H1 (cell line): ENCODE results near the gene PRSS12. TPM values are rescaled to one million over a fixed set of nuclear protein-coding genes. Genes with fewer than 3 reads are reported as not detected.

Experiments
- CTCF ChIA-PET: fragments of 300-600 bp; sonication (Branson Sonifier 250); formaldehyde crosslinking; loops from one replicate; lab custom pipeline; 2021; ENCODE audit not compliant: partially characterized antibody; lab: Charles Lee
- POLR2A ChIA-PET: fragments of 300-600 bp; sonication (Branson Sonifier 250); formaldehyde crosslinking; loops from one replicate; lab custom pipeline; 2021; ENCODE audit warnings: inconsistent platforms; ENCODE audit not compliant: partially characterized antibody; lab: Charles Lee
- DNase-seq, 2 experiments: peaks; one replicate each; pipeline versions ENCODE4 v3.0.0 to v3.0.0-alpha.2; 2010 to 2022; ENCODE audit warnings: low spot score in 2 of 2, low read depth in 1 of 2, mixed read lengths in 1 of 2
- FAIRE-seq: peaks from 2 replicates; lab custom pipeline; 2011; peaks lifted over from hg19 to GRCh38; lab: Jason Lieb, UNC
- H2AFZ ChIP-seq: 2 replicates; pipeline ENCODE4 v1.8.1; 2012; ENCODE audit warnings: low read length, inconsistent platforms
- H2AK5ac ChIP-seq: 2 replicates; pipeline ENCODE4 v1.6.1; 2013; ENCODE audit warnings: low read depth, low read length
- H2BK120ac ChIP-seq: replicated peaks from 2 replicates; pipeline ENCODE3; 2013; ENCODE audit warnings: low read depth, low read length, inconsistent platforms
- H2BK12ac ChIP-seq: 2 replicates; pipeline ENCODE4 v1.6.1; 2013; ENCODE audit warnings: low read depth, low read length
- H2BK15ac ChIP-seq: 2 replicates; pipeline ENCODE4 v1.6.1; 2013; ENCODE audit warnings: low read length
- H2BK20ac ChIP-seq: 2 replicates; pipeline ENCODE4 v1.6.1; 2013; ENCODE audit warnings: low read length
- H2BK5ac ChIP-seq: 2 replicates; pipeline ENCODE4 v1.6.1; 2013; ENCODE audit warnings: low read depth, low read length
- H3K14ac ChIP-seq: 2 replicates; pipeline ENCODE4 v1.6.1; 2013; ENCODE audit warnings: inconsistent platforms; ENCODE audit not compliant: insufficient read length
- H3K18ac ChIP-seq: 2 replicates; pipeline ENCODE4 v1.6.1; 2013; ENCODE audit warnings: low read length; ENCODE audit errors: extremely low read depth
- H3K23ac ChIP-seq: 2 replicates; pipeline ENCODE4 v1.6.1; 2013; ENCODE audit warnings: inconsistent platforms; ENCODE audit not compliant: insufficient read length
- H3K23me2 ChIP-seq: 2 replicates; pipeline ENCODE4 v1.6.1; 2013; ENCODE audit warnings: low read depth, low read length
- H3K27ac ChIP-seq: 2 replicates; pipeline ENCODE4 v1.6.1; 2011; ENCODE audit warnings: low read depth, low read length, inconsistent platforms
- H3K27me3 ChIP-seq, 4 experiments: replicated peaks in 1 of 4; 1 replicate in 1 of 4; 2 replicates in 3 of 4; pipeline versions ENCODE4 v1.6.1 to v1.8.1; 2011 to 2013; ENCODE audit warnings: low read length in 3 of 4, mild to moderate bottlenecking in 3 of 4, inconsistent platforms in 2 of 4, mixed read lengths in 2 of 4, moderate library complexity in 1 of 4; ENCODE audit not compliant: control insufficient read depth in 3 of 4, insufficient read depth in 3 of 4; ENCODE audit errors: extremely low read depth in 1 of 4
- H3K36me3 ChIP-seq, 4 experiments: 2 replicates each; pipeline versions ENCODE4 v1.6.1 to v1.8.1; 2011 to 2013; ENCODE audit warnings: mild to moderate bottlenecking in 4 of 4, low read length in 3 of 4, moderate library complexity in 2 of 4, control low read depth in 1 of 4, inconsistent platforms in 1 of 4; ENCODE audit not compliant: insufficient read depth in 4 of 4, control insufficient read depth in 2 of 4
- H3K4ac ChIP-seq: replicated peaks from 2 replicates; pipeline ENCODE3; 2013; ENCODE audit warnings: low read length, low read depth, mixed read lengths, inconsistent platforms; ENCODE audit not compliant: insufficient read length
- H3K4me1 ChIP-seq, 4 experiments: replicated peaks in 1 of 4; 1 replicate in 1 of 4; 2 replicates in 3 of 4; pipeline versions ENCODE4 v1.6.1 to v1.8.1; 2011 to 2013; ENCODE audit warnings: low read length in 3 of 4, inconsistent platforms in 2 of 4, mixed read lengths in 1 of 4; ENCODE audit not compliant: insufficient read depth in 4 of 4, control insufficient read depth in 3 of 4
- H3K4me2 ChIP-seq, 2 experiments: 2 replicates each; pipeline versions ENCODE4 v1.6.1 to v1.8.1; 2011 to 2013; ENCODE audit warnings: low read depth in 2 of 2, low read length in 2 of 2, control low read depth in 1 of 2, inconsistent platforms in 1 of 2, mild to moderate bottlenecking in 1 of 2; ENCODE audit not compliant: insufficient read depth in 1 of 2
- H3K4me3 ChIP-seq, 4 experiments: fragments of 200-600, 300-600 bp in 1 of 4; sonication (generic), shearing (Covaris generic), sonication (Bioruptor Twin) in 1 of 4; 2 replicates each; pipeline versions ENCODE4 v1.5.1 to v1.8.1; 2011 to 2016; ENCODE audit warnings: low read length in 4 of 4, low read depth in 3 of 4, control low read depth in 2 of 4, inconsistent platforms in 2 of 4, mild to moderate bottlenecking in 2 of 4, mixed read lengths in 1 of 4, moderate library complexity in 1 of 4; ENCODE audit not compliant: insufficient read depth in 2 of 4; ENCODE audit errors: extremely low read depth in 1 of 4
- H3K56ac ChIP-seq: replicated peaks from 2 replicates; pipeline ENCODE3; 2013; ENCODE audit warnings: low read depth, mild to moderate bottlenecking, mixed read lengths, low read length, inconsistent platforms; ENCODE audit not compliant: insufficient read length
- H3K79me1 ChIP-seq: 2 replicates; pipeline ENCODE4 v1.6.1; 2013; ENCODE audit warnings: low read depth, low read length, control low read depth
- H3K79me2 ChIP-seq, 2 experiments: 2 replicates each; pipeline versions ENCODE4 v1.6.1 to v1.8.1; 2012 to 2013; ENCODE audit warnings: low read length in 2 of 2, mild to moderate bottlenecking in 2 of 2, inconsistent platforms in 1 of 2; ENCODE audit not compliant: insufficient read depth in 2 of 2, control insufficient read depth in 1 of 2
- H3K9ac ChIP-seq, 4 experiments: replicated peaks in 1 of 4; 1 replicate in 1 of 4; 2 replicates in 3 of 4; pipeline versions ENCODE4 v1.6.1 to v1.8.1; 2011 to 2013; ENCODE audit warnings: low read depth in 3 of 4, low read length in 3 of 4, control low read depth in 2 of 4, mild to moderate bottlenecking in 2 of 4, moderate library complexity in 2 of 4, inconsistent platforms in 1 of 4; ENCODE audit errors: extremely low read depth in 1 of 4
- H3K9me3 ChIP-seq, 2 experiments: 2 replicates each; pipeline versions ENCODE4 v1.6.1 to v1.8.1; 2012 to 2013; ENCODE audit warnings: mild to moderate bottlenecking in 2 of 2, moderate library complexity in 2 of 2, control low read depth in 1 of 2, inconsistent platforms in 1 of 2, low read depth in 1 of 2, low read length in 1 of 2, mixed read lengths in 1 of 2; ENCODE audit not compliant: insufficient read depth in 2 of 2
- H4K20me1 ChIP-seq, 2 experiments: replicated peaks in 1 of 2; 2 replicates each; pipeline versions ENCODE3 to v1.8.1; 2011 to 2013; ENCODE audit warnings: inconsistent platforms in 2 of 2, low read length in 2 of 2, mild to moderate bottlenecking in 1 of 2; ENCODE audit not compliant: insufficient read depth in 2 of 2, control insufficient read depth in 1 of 2
- H4K5ac ChIP-seq: 2 replicates; pipeline ENCODE4 v1.6.1; 2013; ENCODE audit warnings: low read length, low read depth, mixed read lengths, inconsistent platforms; ENCODE audit not compliant: insufficient read length
- H4K8ac ChIP-seq: 2 replicates; pipeline ENCODE4 v1.8.0; 2013; ENCODE audit warnings: mild to moderate bottlenecking, moderate library complexity, low read length, inconsistent platforms; ENCODE audit not compliant: insufficient read depth; ENCODE audit errors: extremely low read depth
- H4K91ac ChIP-seq: replicated peaks from 2 replicates; pipeline ENCODE3; 2013; ENCODE audit warnings: low read length, mixed read lengths, inconsistent platforms; ENCODE audit not compliant: insufficient read length
- TEAD4 ChIP-seq: IDR thresholded peaks from 2 replicates; pipeline ENCODE4 v1.6.1; 2012; ENCODE audit warnings: low read depth, low read length, inconsistent platforms, mixed read lengths
- WGBS, 2 experiments: shearing (Covaris generic) in 1 of 2; methylation state at CpG; one replicate each; pipeline versions ENCODE4 v1.1.6 to v1.1.7; 2013 to 2015; ENCODE audit warnings: low lambda C conversion rate in 2 of 2, mixed read lengths in 2 of 2, inconsistent platforms in 1 of 2, low coverage in 1 of 2, missing lambda C conversion rate in 1 of 2; ENCODE audit not compliant: insufficient replicate concordance in 2 of 2, insufficient coverage in 1 of 2, insufficient read length in 1 of 2; ENCODE audit errors: extremely low coverage in 1 of 2, missing lambda C conversion rate in 1 of 2; 5-methylcytosine and 5-hydroxymethylcytosine counted together
- polyA plus RNA-seq, 7 experiments: library from polyadenylated mRNA; depleted of rRNA in 3 of 7; stranded (reverse) in 5 of 7; unstranded in 2 of 7; fragments of >200 nt in 5 of 7; fragments of 200-250 nt in 2 of 7; gene quantifications; 1 replicate in 5 of 7; 2 replicates in 1 of 7; 4 replicates in 1 of 7; pipeline versions ENCODE4 v1.2.1 to v1.2.3, GENCODE V29; 2011 to 2013; ENCODE audit warnings: missing spikeins in 2 of 7, mixed read lengths in 2 of 7
- total RNA-seq: library from RNA; stranded (reverse); fragmentation: NEBNext Ultra II Directional; extraction: Animal tissue kit (Norgen Biotek cat#: 25700); gene quantifications from 2 replicates; pipeline ENCODE4 v1.2.1, GENCODE V29; 2021

The PRSS12 gene
- total and polyA plus RNA-seq, 2 of the 8 experiments (the other 6 are each of a cell fraction or from before 2014, with no cell fraction given) = 2.6 to 9.3 TPM

DNA sequence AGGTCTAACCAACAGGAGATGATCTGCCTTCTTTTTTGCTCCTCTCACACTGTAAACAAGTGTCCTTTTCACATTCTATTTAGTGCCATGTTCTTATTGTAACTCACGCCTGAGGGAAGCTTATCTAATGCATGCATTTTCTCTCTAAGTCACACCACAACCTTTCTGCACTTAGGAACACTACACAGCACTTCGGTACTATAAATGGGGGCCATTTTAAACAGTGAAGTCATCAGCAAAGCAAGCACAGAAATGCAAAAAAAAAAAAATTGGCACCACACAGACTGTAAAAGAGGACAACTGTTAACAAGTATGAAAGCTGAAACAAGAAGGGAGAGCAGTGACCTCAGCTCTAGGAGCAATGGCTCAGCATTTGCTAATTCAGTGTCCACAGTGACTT, 45.2 kb downstream of the PRSS12 start:
- peak overlapping the region; percentile 77; the same call in 1 of the 2 replicates for H2AFZ ChIP-seq
- no peaks in the 10 kb centered on the region for H3K27me3 ChIP-seq
- no peak overlapping the region for H2BK15ac ChIP-seq
- H3K79me1 ChIP-seq = no peaks in the 10 kb centered on the region
- ChIA-PET CTCF (interaction anchor here (0.6 to 1.5 kb wide), 3 partner anchors 14 to 302 kb away, joined by 3 to 5 read pairs (median 3); no protein-coding TSS in a partner anchor), POLR2A (interaction anchor here (0.9 kb wide), 1 partner anchor 39 kb away, joined by 3 read pairs; no protein-coding TSS in a partner anchor)
- no peak overlapping the region; a peak in 1 of 8 replicates for H3K4me3 ChIP-seq
- no peak overlapping the region for H3K27ac ChIP-seq
- no peak overlapping the region for H3K14ac ChIP-seq
- no peak overlapping the region for H2BK20ac ChIP-seq
- no peak overlapping the region for H2BK120ac ChIP-seq
- H2BK5ac ChIP-seq = no peak overlapping the region
- FAIRE-seq = no peak
- no peak overlapping the region for H3K23ac ChIP-seq
- H4K5ac ChIP-seq = no peak overlapping the region
- H3K36me3 ChIP-seq = no peaks in the 10 kb centered on the region
- H3K79me2 ChIP-seq = no peaks in the 10 kb centered on the region
- no peak overlapping the region for H3K56ac ChIP-seq
- no peak overlapping the region for H2BK12ac ChIP-seq
- no peak overlapping the region for H4K8ac ChIP-seq
- H3K4me1 ChIP-seq = peaks cover 0 to 3% (median 1%) of the 10 kb centered on the region in 4 experiments; a peak in 2 of 7 replicates
- H3K23me2 ChIP-seq = no peaks in the 10 kb centered on the region
- H3K4me2 ChIP-seq = peak overlapping the region; percentile 33 to 47; a peak in 2 of 4 replicates
- H2AK5ac ChIP-seq = no peak overlapping the region
- no peaks in the 10 kb centered on the region for H3K9me3 ChIP-seq
- no peak overlapping the region for H4K91ac ChIP-seq
- no peak overlapping the region for H3K9ac ChIP-seq
- no peak overlapping the region for H3K18ac ChIP-seq
- no peak for DNase-seq
- no peak overlapping the region for H3K4ac ChIP-seq
- H4K20me1 ChIP-seq = no peaks in the 10 kb centered on the region
- WGBS, 2 experiments = 40% methylated on average over 2 of the region's 2 CpGs; no CpG with 5 or more reads in 1 of the 2 experiments
- no peak for TF ChIP-seq TEAD4
